Osteocyte (in vitro differentiated cells): ENCODE results near the gene LRRC28. TPM values are rescaled to one million over a fixed set of nuclear protein-coding genes. Genes with fewer than 3 reads are reported as not detected.

ENCODE experiments used
- DNase-seq: peaks from one replicate; pipeline ENCODE4 v3.0.0; 2021; ENCODE audit warnings: mixed read lengths; ENCODE audit not compliant: unreplicated experiment; ENCODE audit errors: extremely low spot score
- H3K27ac Mint-ChIP-seq: one replicate; pipeline ENCODE4 v1.8.0; 2021; ENCODE audit warnings: mild to moderate bottlenecking, mixed read lengths; ENCODE audit not compliant: unreplicated experiment
- H3K27me3 Mint-ChIP-seq: one replicate; pipeline ENCODE4 v1.8.0; 2021; ENCODE audit warnings: mixed read lengths; ENCODE audit not compliant: unreplicated experiment
- H3K36me3 Mint-ChIP-seq: one replicate; pipeline ENCODE4 v1.8.0; 2021; ENCODE audit warnings: mixed read lengths; ENCODE audit not compliant: unreplicated experiment
- H3K4me1 Mint-ChIP-seq: one replicate; pipeline ENCODE4 v1.8.0; 2021; ENCODE audit warnings: mixed read lengths; ENCODE audit not compliant: unreplicated experiment
- H3K4me3 Mint-ChIP-seq: one replicate; pipeline ENCODE4 v1.8.0; 2021; ENCODE audit warnings: mild to moderate bottlenecking, moderate library complexity, mixed read lengths; ENCODE audit not compliant: unreplicated experiment
- H3K9me3 Mint-ChIP-seq: one replicate; pipeline ENCODE4 v1.8.0; 2021; ENCODE audit warnings: mixed read lengths; ENCODE audit not compliant: unreplicated experiment
- CTCF ChIP-seq: fragments of 200-600 bp; sonication (generic); IDR thresholded peaks from 2 replicates; pipeline ENCODE4 v1.5.0; 2021; ENCODE audit warnings: antibody characterized with exemption, mild to moderate bottlenecking, moderate library complexity
- total RNA-seq: library from RNA; stranded (reverse); gene quantifications from 2 replicates; pipeline ENCODE4 v1.2.1, GENCODE V29; 2021

The LRRC28 gene
- total RNA-seq, 1 donor from 2014 or later = 27.4 TPM

- H3K4me3 Mint-ChIP-seq = no peak overlapping the region
- no peaks in the 10 kb centered on the region for H3K9me3 Mint-ChIP-seq
- no peak overlapping the region for H3K27ac Mint-ChIP-seq
- peaks cover 7% of the 10 kb centered on the region for H3K36me3 Mint-ChIP-seq
- H3K4me1 Mint-ChIP-seq = peaks cover 19% of the 10 kb centered on the region
- DNase-seq = no peak
- H3K27me3 Mint-ChIP-seq = no peaks in the 10 kb centered on the region
- no peak for TF ChIP-seq CTCF
These were observed 85.5 kb downstream of the LRRC28 start for GRCh38 chr15:99336794-99337193.

DNA sequence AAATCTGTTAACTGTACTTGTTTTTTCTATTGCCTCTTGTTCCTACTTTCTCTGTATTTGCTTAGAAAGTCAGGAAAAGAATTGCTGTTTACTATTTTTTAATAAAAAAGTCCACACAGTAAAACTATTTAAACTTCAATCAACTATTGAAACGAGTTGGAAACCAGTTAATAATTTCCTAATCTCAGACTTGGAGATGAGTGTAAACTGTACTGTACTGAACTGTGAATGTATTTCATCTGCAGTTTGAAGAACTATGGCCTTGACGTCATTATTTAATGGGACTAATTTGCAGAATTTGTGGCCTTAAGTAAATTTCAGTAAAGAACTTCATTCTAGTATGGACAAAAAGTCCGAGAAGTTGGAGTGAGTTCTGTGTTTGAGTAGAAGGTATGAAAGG is 89.1 kb downstream of the LRRC28 start:
- no peak for TF ChIP-seq CTCF
- H3K27ac Mint-ChIP-seq = peak overlapping the region; percentile 86
- no peaks in the 10 kb centered on the region for H3K9me3 Mint-ChIP-seq
- DNase-seq = no peak
- peaks cover 33% of the 10 kb centered on the region for H3K4me1 Mint-ChIP-seq
- H3K36me3 Mint-ChIP-seq = no peaks in the 10 kb centered on the region
- H3K4me3 Mint-ChIP-seq = no peak overlapping the region
- no peaks in the 10 kb centered on the region for H3K27me3 Mint-ChIP-seq

DNA sequence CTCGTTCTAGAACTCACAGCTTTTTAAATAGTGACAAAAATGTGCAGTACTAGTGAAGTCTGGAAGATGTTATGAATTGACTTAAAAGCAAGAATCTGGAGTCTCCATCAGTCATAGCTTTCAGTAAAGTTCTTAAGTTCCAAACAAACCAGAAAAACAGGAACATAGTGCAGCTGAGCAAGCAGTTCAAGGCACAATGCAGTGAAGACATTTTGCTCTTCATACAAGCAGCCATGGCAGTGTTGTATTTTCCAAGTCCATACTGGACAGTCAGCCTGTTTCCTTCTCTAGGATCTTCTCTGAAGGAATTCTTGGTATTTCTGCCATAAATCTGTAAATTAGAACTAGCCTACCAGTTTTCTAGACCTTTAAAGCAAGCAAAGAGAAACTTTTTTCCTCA is 90.5 kb downstream of the LRRC28 start:
- peaks cover 4% of the 10 kb centered on the region for H3K36me3 Mint-ChIP-seq
- H3K4me3 Mint-ChIP-seq = no peak overlapping the region
- no peak overlapping the region for H3K27ac Mint-ChIP-seq
- H3K27me3 Mint-ChIP-seq = no peaks in the 10 kb centered on the region
- no peaks in the 10 kb centered on the region for H3K9me3 Mint-ChIP-seq
- TF ChIP-seq CTCF = no peak
- no peak for DNase-seq
- H3K4me1 Mint-ChIP-seq = peaks cover 42% of the 10 kb centered on the region

- H3K27me3 Mint-ChIP-seq = no peaks in the 10 kb centered on the region
- H3K36me3 Mint-ChIP-seq = peaks cover 4% of the 10 kb centered on the region
- no peak overlapping the region for H3K4me3 Mint-ChIP-seq
- no peak for TF ChIP-seq CTCF
- peaks cover 46% of the 10 kb centered on the region for H3K4me1 Mint-ChIP-seq
- H3K27ac Mint-ChIP-seq = no peak overlapping the region
- DNase-seq = no peak
- H3K9me3 Mint-ChIP-seq = no peaks in the 10 kb centered on the region
These were observed 91.9 kb downstream of the LRRC28 start for GRCh38 chr15:99343208-99343607.

DNA sequence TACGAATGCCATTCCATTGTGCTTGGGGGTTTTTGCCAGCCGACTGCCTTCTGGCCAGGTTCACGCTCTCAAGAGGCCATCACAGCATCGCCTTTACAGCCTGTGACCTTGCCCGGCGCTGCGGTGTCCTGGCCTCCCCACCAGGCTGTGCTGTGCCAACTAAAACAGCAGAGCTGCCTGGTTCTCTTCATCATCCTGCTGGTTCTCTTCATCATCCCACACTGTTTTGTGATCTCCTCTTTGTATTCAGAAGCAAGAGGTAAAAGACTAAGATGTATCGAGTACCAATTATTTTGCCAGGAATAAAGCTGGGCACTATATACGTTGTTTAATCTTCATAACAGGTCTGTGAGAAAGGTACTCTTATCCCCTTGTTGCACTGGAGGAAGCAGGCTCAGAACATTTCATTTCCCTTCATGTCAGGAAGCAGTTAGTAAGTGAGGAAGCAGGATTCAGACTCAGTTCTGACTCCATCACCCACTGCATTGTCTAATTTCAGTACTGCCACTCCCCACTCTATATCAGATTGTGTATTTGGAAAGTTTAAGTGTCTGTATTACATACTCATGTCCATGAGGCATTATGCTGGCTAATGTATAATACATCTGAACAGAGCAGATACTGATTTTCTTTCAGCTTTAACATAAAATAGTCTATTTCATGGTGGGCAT is 92.7 kb downstream of the LRRC28 start:
- Mint-ChIP-seq H3K27ac (no peak overlapping the region), H3K27me3 (no peaks in the 10 kb centered on the region), H3K36me3 (peaks cover 4% of the 10 kb centered on the region), H3K4me1 (peaks cover 46% of the 10 kb centered on the region), H3K4me3 (no peak overlapping the region), H3K9me3 (peaks cover under 1% of the 10 kb centered on the region)
- peak; percentile 36 for TF ChIP-seq CTCF
- DNase-seq = no peak
